Progenitor cell of endocrine pancreas (in vitro differentiated cells): Measurements from ENCODE around the gene SLC28A1. TPM values are rescaled to one million over a fixed set of nuclear protein-coding genes. Genes with fewer than 3 reads are reported as not detected.
"Not testable (repeated sequence)": the region's sequence is repeated elsewhere in the genome, so short reads cannot be mapped to it uniquely, and the experiment has no call there.

ENCODE experiments used
- DNase-seq: peaks from one replicate; pipeline ENCODE4 v3.0.0; 2021; ENCODE audit warnings: low spot score; ENCODE audit not compliant: unreplicated experiment
- H3K27ac Mint-ChIP-seq: 2 replicates; pipeline ENCODE4 v1.8.0; 2021; ENCODE audit warnings: mild to moderate bottlenecking, moderate library complexity, mixed read lengths
- H3K27me3 Mint-ChIP-seq: 2 replicates; pipeline ENCODE4 v1.8.0; 2021; ENCODE audit warnings: mixed read lengths
- H3K36me3 Mint-ChIP-seq: 2 replicates; pipeline ENCODE4 v1.8.0; 2022; ENCODE audit warnings: mixed read lengths; ENCODE audit not compliant: insufficient read depth
- H3K4me1 Mint-ChIP-seq: 2 replicates; pipeline ENCODE4 v1.8.0; 2021; ENCODE audit warnings: low read depth, mixed read lengths
- H3K4me3 Mint-ChIP-seq: 2 replicates; pipeline ENCODE4 v1.8.0; 2021; ENCODE audit warnings: low read depth, mild to moderate bottlenecking, moderate library complexity, mixed read lengths
- H3K9me3 Mint-ChIP-seq: 2 replicates; pipeline ENCODE4 v1.8.0; 2021; ENCODE audit warnings: low read depth, mixed read lengths
- total RNA-seq: library from RNA; stranded (reverse); gene quantifications from 2 replicates; pipeline ENCODE4 v1.2.1, GENCODE V29; 2021
- TF ChIP-seq, protein P1 (sequence below): fragments of 200-600 bp; sonication (generic); IDR thresholded peaks from one replicate; pipeline ENCODE4 v1.5.0; 2021; ENCODE audit warnings: antibody characterized with exemption, mild to moderate bottlenecking; ENCODE audit not compliant: unreplicated experiment

SLC28A1 gene
- total RNA-seq, 1 donor from 2014 or later = not detected

DNA sequence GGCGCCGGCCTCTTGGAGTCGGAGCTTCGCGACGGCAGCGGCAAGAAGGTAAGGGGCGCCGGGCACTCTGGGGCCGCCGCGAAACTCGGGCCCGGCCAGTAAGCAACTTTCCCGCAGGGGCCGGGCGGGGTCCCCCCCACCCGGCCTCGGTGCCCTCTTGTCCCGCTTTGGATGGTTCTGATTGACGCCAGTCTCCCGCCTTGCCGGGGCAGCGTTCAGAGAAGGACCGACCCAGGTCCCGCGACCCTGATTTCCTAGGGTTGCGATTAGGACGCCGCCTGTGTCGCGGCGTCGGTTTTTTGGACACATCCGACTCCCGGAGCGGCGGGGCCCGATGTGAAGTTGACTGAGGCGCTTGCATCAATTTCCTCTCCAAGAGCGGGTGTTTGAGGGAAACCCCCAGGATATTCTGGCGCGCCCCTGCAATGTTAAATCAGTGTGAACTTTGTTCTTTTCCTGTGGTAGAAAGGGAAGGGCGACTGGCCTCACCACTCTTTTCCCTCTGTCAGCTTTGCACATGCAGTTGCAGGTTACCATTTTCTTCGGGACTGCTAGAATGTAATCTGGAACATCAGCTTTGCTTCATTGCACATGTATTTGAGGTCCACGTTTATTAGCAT, 97.9 kb downstream of the SLC28A1 start:
- Mint-ChIP-seq H3K36me3 (no peaks in the 10 kb centered on the region), H3K4me1 (peaks cover 32% of the 10 kb centered on the region), H3K27me3 (peaks cover 41% of the 10 kb centered on the region)

DNA sequence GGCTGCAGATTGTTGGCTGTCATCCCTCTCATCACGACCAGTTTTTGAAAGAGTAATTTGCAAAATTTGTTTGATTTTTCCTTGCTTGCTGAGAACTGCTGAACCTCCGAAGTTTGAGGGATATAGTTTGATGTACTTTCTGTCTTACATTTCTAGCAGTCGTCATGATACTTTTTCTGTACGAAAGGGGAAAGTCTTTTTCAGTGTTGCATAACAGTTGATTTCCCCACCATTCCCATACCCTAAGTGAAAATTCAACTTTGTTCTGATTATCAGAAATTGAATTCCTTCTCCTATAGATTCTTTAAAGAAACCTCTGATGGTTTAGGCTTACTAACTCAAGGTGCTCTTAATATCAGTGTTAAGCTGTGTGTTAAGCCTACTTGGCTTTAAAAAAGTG, 98.8 kb downstream of the SLC28A1 start:
- peak overlapping the region; percentile 82 for H3K4me3 Mint-ChIP-seq
- H3K36me3 Mint-ChIP-seq = no peaks in the 10 kb centered on the region
- peaks cover 32% of the 10 kb centered on the region for H3K4me1 Mint-ChIP-seq
- no peak overlapping the region for H3K27ac Mint-ChIP-seq
- peaks cover 35% of the 10 kb centered on the region for H3K27me3 Mint-ChIP-seq
- DNase-seq = no peak
- no peaks in the 10 kb centered on the region for H3K9me3 Mint-ChIP-seq
- TF ChIP-seq, protein P1, sequence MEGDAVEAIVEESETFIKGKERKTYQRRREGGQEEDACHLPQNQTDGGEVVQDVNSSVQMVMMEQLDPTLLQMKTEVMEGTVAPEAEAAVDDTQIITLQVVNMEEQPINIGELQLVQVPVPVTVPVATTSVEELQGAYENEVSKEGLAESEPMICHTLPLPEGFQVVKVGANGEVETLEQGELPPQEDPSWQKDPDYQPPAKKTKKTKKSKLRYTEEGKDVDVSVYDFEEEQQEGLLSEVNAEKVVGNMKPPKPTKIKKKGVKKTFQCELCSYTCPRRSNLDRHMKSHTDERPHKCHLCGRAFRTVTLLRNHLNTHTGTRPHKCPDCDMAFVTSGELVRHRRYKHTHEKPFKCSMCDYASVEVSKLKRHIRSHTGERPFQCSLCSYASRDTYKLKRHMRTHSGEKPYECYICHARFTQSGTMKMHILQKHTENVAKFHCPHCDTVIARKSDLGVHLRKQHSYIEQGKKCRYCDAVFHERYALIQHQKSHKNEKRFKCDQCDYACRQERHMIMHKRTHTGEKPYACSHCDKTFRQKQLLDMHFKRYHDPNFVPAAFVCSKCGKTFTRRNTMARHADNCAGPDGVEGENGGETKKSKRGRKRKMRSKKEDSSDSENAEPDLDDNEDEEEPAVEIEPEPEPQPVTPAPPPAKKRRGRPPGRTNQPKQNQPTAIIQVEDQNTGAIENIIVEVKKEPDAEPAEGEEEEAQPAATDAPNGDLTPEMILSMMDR = no peak

More for the DNA sequence above, 97.9 kb downstream of the SLC28A1 start:
- H3K4me3 Mint-ChIP-seq = peak overlapping the region; percentile 82
- TF ChIP-seq, protein P1 = peak; percentile 3
- H3K27ac Mint-ChIP-seq = peak overlapping the region; percentile 85
- DNase-seq = no peak
- H3K9me3 Mint-ChIP-seq = no peaks in the 10 kb centered on the region

DNA sequence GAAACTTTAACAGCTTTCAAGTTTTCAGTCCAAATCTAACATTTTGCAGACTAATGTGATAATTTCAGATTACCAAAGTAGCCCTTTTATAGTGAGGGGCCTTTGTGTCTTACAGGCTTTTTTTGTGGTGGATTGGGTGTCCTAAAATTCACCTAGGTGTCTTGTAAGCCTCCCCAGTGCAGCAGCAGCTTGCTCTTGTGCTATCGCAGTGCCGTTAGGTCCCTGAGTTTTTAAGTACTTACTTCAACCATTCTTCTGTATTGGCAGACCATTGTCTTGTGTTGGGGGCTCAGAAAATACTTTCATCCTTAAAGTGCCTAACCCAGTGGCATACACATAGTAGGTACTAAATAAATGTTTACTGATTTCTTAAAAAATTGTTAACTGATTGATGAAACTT, 99.2 kb downstream of the SLC28A1 start:
- Mint-ChIP-seq H3K4me1 (peaks cover 32% of the 10 kb centered on the region), H3K4me3 (peak overlapping the region; percentile 28), H3K27ac (no peak overlapping the region), H3K27me3 (peaks cover 31% of the 10 kb centered on the region), H3K36me3 (peaks cover 2% of the 10 kb centered on the region), H3K9me3 (peaks cover 4% of the 10 kb centered on the region)
- TF ChIP-seq, protein P1 = no peak
- no peak for DNase-seq

DNA sequence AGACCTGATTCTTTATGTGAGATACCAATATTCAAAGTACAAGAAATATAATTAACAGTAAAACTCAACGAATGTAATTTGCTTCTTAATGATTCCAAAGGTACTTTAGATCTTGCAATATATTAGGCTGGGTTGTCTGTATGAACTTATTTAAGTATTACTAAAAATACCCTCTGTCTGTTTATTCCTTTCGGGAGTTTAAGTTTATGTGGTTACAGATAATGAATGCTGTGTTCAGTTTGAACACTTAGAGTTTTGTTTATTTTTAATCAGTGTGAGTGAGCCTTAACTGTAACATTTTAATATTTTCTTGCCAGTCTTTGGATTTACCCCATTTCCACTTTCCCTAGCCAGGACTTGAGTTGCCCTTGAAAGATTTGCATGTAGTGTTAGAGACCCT, 100.7 kb downstream of the SLC28A1 start:
- Mint-ChIP-seq H3K36me3 (peaks cover 2% of the 10 kb centered on the region), H3K27ac (no peak overlapping the region), H3K4me3 (no peak overlapping the region), H3K4me1 (peaks cover 32% of the 10 kb centered on the region), H3K9me3 (peaks cover 5% of the 10 kb centered on the region), H3K27me3 (peaks cover 18% of the 10 kb centered on the region)
- DNase-seq = no peak
- TF ChIP-seq, protein P1 = no peak

DNA sequence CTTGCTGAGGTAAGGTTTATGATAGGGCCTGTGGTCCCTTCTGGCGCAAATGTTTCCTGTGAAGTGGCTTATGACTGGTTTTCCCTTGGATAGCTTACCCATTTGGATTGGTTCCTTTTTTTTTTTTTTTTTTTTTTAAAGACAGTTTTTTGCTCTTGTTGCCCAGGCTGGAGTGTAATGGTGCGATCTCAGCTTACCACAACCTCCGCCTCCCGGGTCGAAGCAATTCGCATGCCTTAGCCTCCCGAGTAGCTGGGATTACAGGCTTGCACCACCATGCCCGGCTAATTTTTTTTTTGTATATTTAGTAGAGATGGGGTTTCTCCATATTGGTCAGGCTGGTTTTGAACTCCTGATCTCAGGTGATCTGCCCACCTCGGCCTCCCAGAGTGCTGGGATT, 102.9 kb downstream of the SLC28A1 start:
- H3K27me3 Mint-ChIP-seq = peaks cover 18% of the 10 kb centered on the region
- not testable (repeated sequence) for H3K27ac Mint-ChIP-seq, DNase-seq, H3K36me3 Mint-ChIP-seq, H3K4me3 Mint-ChIP-seq, H3K9me3 Mint-ChIP-seq
- peaks cover 33% of the 10 kb centered on the region for H3K4me1 Mint-ChIP-seq
